Measurements from ENCODE around the gene SEMA5B.

Gene SEMA5B

GRCh38 chr3:122977746-122978466 lies 49.7 kb downstream of the SEMA5B start:
- no peak for TF ChIP-seq CTCF (conservative IDR thresholded peaks at IDR 0.05; ENCODE audit: low read length)
- no peak overlapping the region for H3K4me3 ChIP-seq (ENCODE audit: low read length)
- peak; percentile 46 for DNase-seq (ENCODE audit: low read depth)

- no peak for TF ChIP-seq CTCF (conservative IDR thresholded peaks at IDR 0.05; ENCODE audit: low read length)
- DNase-seq (ENCODE audit: low read depth) = no peak
Measured at GRCh38 chr3:122975924-122976293, 51.7 kb downstream of the SEMA5B start.

GRCh38 chr3:122975163-122975923 lies 52.2 kb downstream of the SEMA5B start:
- no peak for TF ChIP-seq CTCF (conservative IDR thresholded peaks at IDR 0.05; ENCODE audit: low read length)
- no peak overlapping the region for H3K4me3 ChIP-seq (ENCODE audit: low read length)
- peak; percentile 37 for DNase-seq (ENCODE audit: low read depth)

More at GRCh38 chr3:122975924-122976293, 51.7 kb downstream of the SEMA5B start:
- H3K4me3 ChIP-seq (ENCODE audit: low read length) = no peak overlapping the region

GRCh38 chr3:122974764-122975162 lies 52.8 kb downstream of the SEMA5B start:
- no peak for TF ChIP-seq CTCF (conservative IDR thresholded peaks at IDR 0.05; ENCODE audit: low read length)
- DNase-seq (ENCODE audit: low read depth) = no peak
- no peak overlapping the region for H3K4me3 ChIP-seq (ENCODE audit: low read length)

- no peak overlapping the region for H3K4me3 ChIP-seq (ENCODE audit: low read length)
- no peak for TF ChIP-seq CTCF (conservative IDR thresholded peaks at IDR 0.05; ENCODE audit: low read length)
- DNase-seq (ENCODE audit: low read depth) = no peak
Measured at GRCh38 chr3:122973893-122974615, 53.5 kb downstream of the SEMA5B start.

GRCh38 chr3:122972141-122972540 lies 55.4 kb downstream of the SEMA5B start:
- DNase-seq (ENCODE audit: low read depth) = no peak
- no peak overlapping the region for H3K4me3 ChIP-seq (ENCODE audit: low read length)
- TF ChIP-seq CTCF (conservative IDR thresholded peaks at IDR 0.05; ENCODE audit: low read length) = no peak

Data from AG10803 (cell line).